Endothelial cell of umbilical vein (primary cell): ENCODE results near the gene ZBTB7C. TPM values are rescaled to one million over a fixed set of nuclear protein-coding genes. Genes with fewer than 3 reads are reported as not detected.

Source experiments
- BruUV-seq: library from RNA; stranded (reverse); fragments of 400-500 nt; replicated peaks from 2 replicates; lab custom pipeline; 2021; lab: Mats Ljungman, UMichigan
- CTCF ChIA-PET: fragments of 300-600, 350-600 bp; sonication (Branson Sonifier 250); formaldehyde crosslinking; loops from one replicate; lab custom pipeline; 2021; ENCODE audit warnings: antibody characterized with exemption, inconsistent platforms; lab: Charles Lee
- POLR2A ChIA-PET: fragments of 300-600, 350-600 bp; sonication (Branson Sonifier 250); formaldehyde crosslinking; loops from one replicate; lab custom pipeline; 2021; ENCODE audit warnings: antibody characterized with exemption, inconsistent platforms; lab: Charles Lee
- DNase-seq: peaks from one replicate; pipeline ENCODE4 v3.0.0-alpha.2; 2011; ENCODE audit warnings: low read depth, low spot score
- FAIRE-seq: peaks from 2 replicates; lab custom pipeline; 2011; peaks lifted over from hg19 to GRCh38; lab: Jason Lieb, UNC
- H2AFZ ChIP-seq: 2 replicates; pipeline ENCODE4 v1.6.0; 2012; ENCODE audit warnings: low read depth, low read length, control low read depth, inconsistent platforms
- H3K27ac ChIP-seq: 2 replicates; pipeline ENCODE4 v1.5.1; 2011; ENCODE audit warnings: low read depth, mild to moderate bottlenecking, control low read depth, low read length, moderate library complexity; ENCODE audit not compliant: insufficient read depth
- H3K27me3 ChIP-seq, 2 experiments: 2 replicates each; pipeline versions ENCODE4 v1.6.0 to v1.6.1; 2011; ENCODE audit warnings: low read length in 2 of 2, mixed read lengths in 1 of 2; ENCODE audit not compliant: control insufficient read depth in 2 of 2, insufficient read depth in 2 of 2
- H3K36me3 ChIP-seq, 2 experiments: 2 replicates in 1 of 2; 3 replicates in 1 of 2; pipeline ENCODE4 v1.5.1; 2011; ENCODE audit warnings: low read length in 2 of 2, mild to moderate bottlenecking in 1 of 2, moderate library complexity in 1 of 2; ENCODE audit not compliant: control insufficient read depth in 2 of 2, insufficient read depth in 2 of 2; ENCODE audit errors: extremely low read depth in 1 of 2
- H3K4me1 ChIP-seq: 3 replicates; pipeline ENCODE4 v1.5.1; 2011; ENCODE audit warnings: mild to moderate bottlenecking, low read length; ENCODE audit not compliant: control insufficient read depth, insufficient read depth; ENCODE audit errors: extremely low read depth
- H3K4me2 ChIP-seq: 2 replicates; pipeline ENCODE4 v1.6.1; 2011; ENCODE audit warnings: low read length, control low read depth, mixed read lengths; ENCODE audit not compliant: insufficient read depth
- H3K4me3 ChIP-seq, 3 experiments: fragments of 200-600 bp in 1 of 3; sonication (generic), shearing (Covaris generic) in 1 of 3; replicated peaks in 1 of 3; 2 replicates each; pipeline ENCODE4 v1.5.1; 2011 to 2016; ENCODE audit warnings: control low read depth in 3 of 3, low read length in 3 of 3, mild to moderate bottlenecking in 2 of 3, inconsistent platforms in 1 of 3, low read depth in 1 of 3, moderate library complexity in 1 of 3; ENCODE audit not compliant: insufficient read depth in 1 of 3
- H3K79me2 ChIP-seq: 2 replicates; pipeline ENCODE4 v1.6.0; 2012; ENCODE audit warnings: low read length, inconsistent platforms; ENCODE audit not compliant: control insufficient read depth, insufficient read depth
- H3K9ac ChIP-seq: replicated peaks from 2 replicates; pipeline ENCODE3; 2011; ENCODE audit warnings: low read length, control low read depth; ENCODE audit not compliant: insufficient read depth; ENCODE audit errors: extremely low read depth
- H3K9me1 ChIP-seq: replicated peaks from 3 replicates; pipeline ENCODE4 v1.6.0; 2011; ENCODE audit warnings: mild to moderate bottlenecking, low read length; ENCODE audit not compliant: control insufficient read depth, insufficient read depth; ENCODE audit errors: extremely low read depth
- H3K9me3 ChIP-seq: replicated peaks from 2 replicates; pipeline ENCODE4 v1.5.1; 2012; ENCODE audit warnings: low read length, inconsistent platforms; ENCODE audit not compliant: control insufficient read depth, insufficient read depth
- H4K20me1 ChIP-seq: replicated peaks from 2 replicates; pipeline ENCODE3; 2011; ENCODE audit warnings: mild to moderate bottlenecking, low read length; ENCODE audit not compliant: control insufficient read depth, insufficient read depth; ENCODE audit errors: extremely low read depth
- EZH2 ChIP-seq: IDR thresholded peaks from 2 replicates; pipeline ENCODE4 v1.6.1; 2012; ENCODE audit warnings: borderline replicate concordance, low read depth, mild to moderate bottlenecking, moderate library complexity, low read length, inconsistent platforms; ENCODE audit not compliant: severe bottlenecking
- FOS ChIP-seq: IDR thresholded peaks from 2 replicates; pipeline ENCODE4 v1.6.1; 2011; ENCODE audit warnings: mild to moderate bottlenecking, low read length, moderate library complexity, borderline replicate concordance; ENCODE audit not compliant: insufficient read depth
- GATA2 ChIP-seq: IDR thresholded peaks from 2 replicates; pipeline ENCODE4 v1.7.0; 2011; ENCODE audit warnings: low read depth, mild to moderate bottlenecking, moderate library complexity, mixed read lengths, low read length; ENCODE audit not compliant: insufficient read length, insufficient read depth
- JUN ChIP-seq: IDR thresholded peaks from 2 replicates; pipeline ENCODE4 v1.6.1; 2011; ENCODE audit warnings: borderline replicate concordance, low read depth; ENCODE audit not compliant: insufficient read length, insufficient read depth
- MYC ChIP-seq: IDR thresholded peaks from one replicate; pipeline ENCODE4 v1.6.1; 2011; ENCODE audit warnings: mild to moderate bottlenecking, low read depth, low read length
- POLR2A ChIP-seq: IDR thresholded peaks from 2 replicates; pipeline ENCODE4 v1.6.1; 2012; ENCODE audit warnings: low read depth, mild to moderate bottlenecking, control low read depth, low read length
- POLR2AphosphoS5 ChIP-seq: IDR thresholded peaks from 2 replicates; pipeline ENCODE4 v1.6.1; 2012; ENCODE audit warnings: low read depth, mild to moderate bottlenecking, control low read depth, low read length, moderate library complexity; ENCODE audit not compliant: insufficient read depth
- dilution Hi-C: fragments of 300-500 bp; cut with MboI; formaldehyde crosslinking; loops from one replicate; pipeline ENCODE4 v1.15.0; 2019; ENCODE audit warnings: low sequenced_read_pairs; ENCODE audit not compliant: extremely low pct_ligation_motif_present
- intact Hi-C: fragments of 100-400 bp; cut with micrococcal nuclease; formaldehyde crosslinking; loops from one replicate; pipeline ENCODE4 v1.10.0; 2022
- polyA plus RNA-seq, 4 experiments: library from polyadenylated mRNA; depleted of rRNA in 3 of 4; stranded (reverse) in 3 of 4; unstranded in 1 of 4; fragments of >200 nt; gene quantifications; 2 replicates each; pipeline versions ENCODE4 v1.2.1 to v1.2.3, GENCODE V29; 2011 to 2012; ENCODE audit warnings: missing spikeins in 1 of 4
- total RNA-seq: library from RNA; stranded (reverse); gene quantifications from 2 replicates; pipeline ENCODE4 v1.2.3, GENCODE V29; 2021
- TF ChIP-seq, protein P1 (sequence below), 2 donors: IDR thresholded peaks; 1 replicate in 1 of 2; 2 replicates in 1 of 2; pipeline ENCODE4 v1.5.1; 2011; ENCODE audit warnings: low read length in 2 of 2, mild to moderate bottlenecking in 2 of 2, moderate library complexity in 2 of 2, control low read depth in 1 of 2, inconsistent platforms in 1 of 2, low read depth in 1 of 2; ENCODE audit not compliant: insufficient read depth in 1 of 2; ENCODE audit errors: extremely low read depth in 1 of 2
- TF ChIP-seq, protein P2 (sequence below): IDR thresholded peaks from 2 replicates; pipeline ENCODE4 v1.6.1; 2011; ENCODE audit not compliant: insufficient read depth, insufficient read length

ZBTB7C gene
- total and polyA plus RNA-seq, 2 donors (not counting 3 experiments of a cell fraction or from before 2014, with no cell fraction given), result not detected

DNA sequence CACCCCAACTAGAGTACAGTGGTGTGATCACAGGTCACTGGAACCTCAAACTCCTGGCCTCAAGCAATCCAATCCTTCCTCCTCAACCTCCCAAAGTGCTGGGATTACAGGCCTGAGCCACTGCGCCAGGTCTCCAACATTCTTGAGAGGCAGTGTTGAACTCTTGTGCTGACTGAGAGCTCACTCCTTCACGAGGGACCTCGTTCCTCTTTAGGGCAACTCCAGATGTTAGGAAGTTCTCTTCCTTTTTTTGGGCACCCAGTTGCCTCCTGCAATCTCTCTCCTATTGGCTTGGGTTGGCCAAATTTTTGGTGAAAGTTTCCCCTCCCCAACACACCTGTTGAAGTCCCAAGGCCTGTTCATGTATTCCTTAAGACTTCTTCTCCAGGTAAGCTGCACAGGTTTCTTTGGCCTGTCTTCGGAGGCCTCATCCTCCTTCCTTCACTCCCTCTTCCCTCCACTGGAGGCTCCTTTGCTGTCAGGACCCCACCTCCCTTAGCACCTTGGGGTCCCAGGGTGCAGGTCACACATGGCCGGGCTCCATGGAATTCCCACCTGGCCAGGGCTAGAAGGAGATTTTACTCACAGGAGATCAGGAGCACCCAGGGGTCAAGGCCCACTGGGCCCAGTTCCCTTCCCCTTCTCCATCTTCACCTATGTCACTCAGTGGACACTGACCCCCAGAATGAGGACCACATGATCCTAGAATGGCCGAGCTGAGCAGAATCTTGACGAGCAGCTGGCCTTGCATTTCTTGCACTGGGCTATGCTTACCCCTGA, 384.1 kb downstream of the ZBTB7C start:
- no peaks in the 10 kb centered on the region for H3K79me2 ChIP-seq
- no peak overlapping the region for H3K9ac ChIP-seq
- no TSS peak for BruUV-seq
- no peaks in the 10 kb centered on the region for H3K9me1 ChIP-seq
- DNase-seq, result no peak
- H3K9me3 ChIP-seq, result no peaks in the 10 kb centered on the region
- no peak overlapping the region for H3K27ac ChIP-seq
- H3K4me3 ChIP-seq, result no peak overlapping the region
- H3K4me1 ChIP-seq, result peaks cover 10% of the 10 kb centered on the region
- no peaks in the 10 kb centered on the region for H3K36me3 ChIP-seq
- ChIA-PET CTCF (interaction anchor here (1.4 to 1.8 kb wide), 4 partner anchors 252 to 420 kb away, joined by 4 to 11 read pairs (median 7); no protein-coding TSS in a partner anchor), POLR2A (no interaction called here)
- no peak overlapping the region for H3K4me2 ChIP-seq
- intact Hi-C loops, result loop anchor here (1.0 kb wide), 1 partner anchor 421 kb away; no protein-coding TSS in a partner anchor
- peaks cover 2 to 5% of the 10 kb centered on the region in 2 experiments for H3K27me3 ChIP-seq
- no peak overlapping the region for H2AFZ ChIP-seq
- no peak for FAIRE-seq
- dilution Hi-C loops, result no loop called here
- TF ChIP-seq GATA2 (no peak), FOS (no peak), EZH2 (no peak), JUN (no peak), POLR2AphosphoS5 (no peak), POLR2A (no peak), MYC (no peak)
- TF ChIP-seq, protein P1, sequence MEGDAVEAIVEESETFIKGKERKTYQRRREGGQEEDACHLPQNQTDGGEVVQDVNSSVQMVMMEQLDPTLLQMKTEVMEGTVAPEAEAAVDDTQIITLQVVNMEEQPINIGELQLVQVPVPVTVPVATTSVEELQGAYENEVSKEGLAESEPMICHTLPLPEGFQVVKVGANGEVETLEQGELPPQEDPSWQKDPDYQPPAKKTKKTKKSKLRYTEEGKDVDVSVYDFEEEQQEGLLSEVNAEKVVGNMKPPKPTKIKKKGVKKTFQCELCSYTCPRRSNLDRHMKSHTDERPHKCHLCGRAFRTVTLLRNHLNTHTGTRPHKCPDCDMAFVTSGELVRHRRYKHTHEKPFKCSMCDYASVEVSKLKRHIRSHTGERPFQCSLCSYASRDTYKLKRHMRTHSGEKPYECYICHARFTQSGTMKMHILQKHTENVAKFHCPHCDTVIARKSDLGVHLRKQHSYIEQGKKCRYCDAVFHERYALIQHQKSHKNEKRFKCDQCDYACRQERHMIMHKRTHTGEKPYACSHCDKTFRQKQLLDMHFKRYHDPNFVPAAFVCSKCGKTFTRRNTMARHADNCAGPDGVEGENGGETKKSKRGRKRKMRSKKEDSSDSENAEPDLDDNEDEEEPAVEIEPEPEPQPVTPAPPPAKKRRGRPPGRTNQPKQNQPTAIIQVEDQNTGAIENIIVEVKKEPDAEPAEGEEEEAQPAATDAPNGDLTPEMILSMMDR (IDR thresholded peaks at IDR 0.05; ENCODE audit: extremely low read depth in 1 of 2, insufficient read depth in 1 of 2, low read depth in 1 of 2, low read length in 2 of 2), result no peak
- TF ChIP-seq, protein P2, sequence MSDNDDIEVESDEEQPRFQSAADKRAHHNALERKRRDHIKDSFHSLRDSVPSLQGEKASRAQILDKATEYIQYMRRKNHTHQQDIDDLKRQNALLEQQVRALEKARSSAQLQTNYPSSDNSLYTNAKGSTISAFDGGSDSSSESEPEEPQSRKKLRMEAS, result no peak
- H4K20me1 ChIP-seq, result no peaks in the 10 kb centered on the region
